ENCODE data around the gene ENOX1. TPM values are rescaled to one million over a fixed set of nuclear protein-coding genes. Genes with fewer than 3 reads are reported as not detected.

ENOX1 gene
- total RNA-seq, 2 donors from 2014 or later, result 1.3 to 2.4 TPM

DNA sequence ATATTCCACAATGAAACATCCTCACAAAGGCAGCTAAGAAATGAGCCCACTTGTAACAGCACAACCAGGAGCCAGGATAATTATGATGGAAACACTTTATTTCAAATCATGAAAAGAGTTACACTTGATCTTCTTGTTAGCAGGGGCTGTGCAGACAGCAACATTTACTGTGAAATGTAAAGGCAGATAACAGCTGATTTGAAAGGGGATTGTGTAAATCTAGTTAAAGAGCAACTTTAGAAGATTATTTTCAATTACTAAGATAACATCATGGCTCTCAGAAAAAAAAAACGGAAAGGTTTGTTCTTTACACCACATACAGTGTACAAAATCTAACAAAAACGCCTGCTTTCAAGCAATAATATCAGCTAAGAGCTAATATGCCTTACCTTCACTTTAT is 22.4 kb downstream of the ENOX1 start:
- Histone ChIP-seq H3K27me3 (no peaks in the 10 kb centered on the region), H3K36me3 (no peaks in the 10 kb centered on the region), H3K4me3 (no peak overlapping the region), H3K9me3 (no peaks in the 10 kb centered on the region), H3K27ac (no peak overlapping the region), H3K4me1 (peaks cover 0 to 19% of the 10 kb centered on the region in 2 donors)
- no peak for DNase-seq (ENCODE audit: low spot score)
- TF ChIP-seq, protein P1, sequence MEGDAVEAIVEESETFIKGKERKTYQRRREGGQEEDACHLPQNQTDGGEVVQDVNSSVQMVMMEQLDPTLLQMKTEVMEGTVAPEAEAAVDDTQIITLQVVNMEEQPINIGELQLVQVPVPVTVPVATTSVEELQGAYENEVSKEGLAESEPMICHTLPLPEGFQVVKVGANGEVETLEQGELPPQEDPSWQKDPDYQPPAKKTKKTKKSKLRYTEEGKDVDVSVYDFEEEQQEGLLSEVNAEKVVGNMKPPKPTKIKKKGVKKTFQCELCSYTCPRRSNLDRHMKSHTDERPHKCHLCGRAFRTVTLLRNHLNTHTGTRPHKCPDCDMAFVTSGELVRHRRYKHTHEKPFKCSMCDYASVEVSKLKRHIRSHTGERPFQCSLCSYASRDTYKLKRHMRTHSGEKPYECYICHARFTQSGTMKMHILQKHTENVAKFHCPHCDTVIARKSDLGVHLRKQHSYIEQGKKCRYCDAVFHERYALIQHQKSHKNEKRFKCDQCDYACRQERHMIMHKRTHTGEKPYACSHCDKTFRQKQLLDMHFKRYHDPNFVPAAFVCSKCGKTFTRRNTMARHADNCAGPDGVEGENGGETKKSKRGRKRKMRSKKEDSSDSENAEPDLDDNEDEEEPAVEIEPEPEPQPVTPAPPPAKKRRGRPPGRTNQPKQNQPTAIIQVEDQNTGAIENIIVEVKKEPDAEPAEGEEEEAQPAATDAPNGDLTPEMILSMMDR (IDR thresholded peaks at IDR 0.05), result no peak

DNA sequence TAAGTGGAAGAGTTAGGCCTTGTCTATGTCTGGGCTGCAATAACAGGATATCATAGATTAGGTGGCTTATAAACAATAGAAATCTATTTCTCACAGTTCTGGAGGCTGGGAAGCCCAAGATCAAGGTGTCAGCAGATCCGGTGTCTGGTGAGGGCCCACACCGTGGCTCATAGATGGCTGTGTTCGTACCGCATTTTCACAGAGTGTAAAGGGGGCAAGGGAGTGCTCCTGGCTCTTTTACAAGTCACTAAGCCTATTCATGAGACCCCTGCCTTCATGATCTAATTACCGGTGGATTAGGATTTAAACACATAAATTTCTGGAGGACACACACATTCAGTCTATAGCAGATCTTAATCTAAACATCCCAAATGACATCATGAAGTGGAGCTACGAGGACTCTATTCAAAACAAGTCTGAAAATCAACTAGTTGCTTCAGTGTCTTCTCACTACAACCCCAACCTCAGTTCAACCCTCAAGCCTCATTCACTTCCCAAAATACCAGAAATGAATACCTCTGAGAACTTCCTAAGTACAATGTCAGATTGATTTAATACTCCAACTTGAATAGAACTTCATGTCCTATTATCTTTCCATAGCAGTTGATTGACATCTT is 23.5 kb downstream of the ENOX1 start:
- Histone ChIP-seq H3K27ac (no peak overlapping the region), H3K4me3 (no peak overlapping the region), H3K27me3 (no peaks in the 10 kb centered on the region), H3K4me1 (peaks cover 0 to 19% of the 10 kb centered on the region in 2 donors), H3K36me3 (no peaks in the 10 kb centered on the region), H3K9me3 (no peaks in the 10 kb centered on the region)
- DNase-seq (ENCODE audit: low spot score), result no peak
- TF ChIP-seq, protein P1 (IDR thresholded peaks at IDR 0.05), result no peak

DNA sequence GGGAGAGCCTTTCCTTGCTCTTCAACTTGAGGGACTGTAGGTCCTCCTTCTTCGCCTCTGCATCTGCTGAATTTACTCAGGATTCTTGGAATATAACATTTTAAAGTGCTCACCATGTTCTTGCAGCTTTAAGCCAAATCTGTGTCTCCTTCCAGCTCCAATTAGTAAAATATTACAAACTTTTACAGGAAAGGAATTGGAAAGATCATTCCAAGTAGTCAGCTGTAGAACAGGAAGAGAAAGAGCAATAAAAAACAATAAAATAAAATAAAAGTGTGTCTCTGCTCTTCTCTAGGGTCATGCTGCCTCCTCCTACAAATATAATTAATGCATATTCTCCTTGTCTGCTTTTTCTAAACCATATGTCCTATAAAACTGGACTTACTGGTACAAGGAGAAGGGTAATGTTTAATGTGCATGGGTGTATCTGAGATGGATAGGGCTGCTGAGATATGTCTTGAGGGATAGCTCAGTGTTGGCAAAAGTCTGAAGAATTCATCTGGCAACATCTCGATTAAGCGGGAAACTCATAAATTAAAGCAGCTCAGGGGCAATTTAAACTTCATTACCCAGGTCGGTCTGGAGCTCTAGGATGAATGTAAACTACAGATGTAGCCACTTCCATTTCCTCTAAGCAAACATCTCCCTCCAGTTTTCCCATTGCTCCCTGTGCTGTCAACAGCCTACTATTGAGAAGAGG is 25.0 kb downstream of the ENOX1 start:
- TF ChIP-seq, protein P1 (IDR thresholded peaks at IDR 0.05), result no peak
- H3K36me3 ChIP-seq, result no peaks in the 10 kb centered on the region
- peaks cover 0 to 6% of the 10 kb centered on the region in 2 donors for H3K4me1 ChIP-seq
- H3K9me3 ChIP-seq, result no peaks in the 10 kb centered on the region
- H3K27ac ChIP-seq, result no peak overlapping the region
- H3K4me3 ChIP-seq, result no peak overlapping the region
- no peak for DNase-seq (ENCODE audit: low spot score)
- H3K27me3 ChIP-seq, result no peaks in the 10 kb centered on the region

DNA sequence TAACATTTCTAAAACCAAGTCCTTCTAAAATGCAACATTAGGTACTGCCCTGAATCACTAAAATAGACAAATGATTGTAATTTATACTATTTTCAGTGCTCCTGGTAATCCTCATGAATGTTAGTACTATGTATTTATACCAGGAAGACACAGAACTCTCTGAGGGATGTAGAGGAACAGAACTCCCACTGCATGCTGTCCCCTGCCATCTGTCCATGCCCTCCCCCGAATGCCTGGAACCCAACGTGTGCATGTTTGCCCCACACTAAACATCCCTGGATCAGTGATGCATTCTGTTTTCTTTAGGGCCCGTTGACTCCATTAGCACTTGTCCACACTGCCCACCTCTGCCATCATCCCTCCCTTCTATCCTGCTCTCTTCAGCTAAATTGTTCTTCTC is 26.5 kb downstream of the ENOX1 start:
- Histone ChIP-seq H3K4me3 (no peak overlapping the region), H3K27me3 (no peaks in the 10 kb centered on the region), H3K36me3 (no peaks in the 10 kb centered on the region), H3K4me1 (no peaks in the 10 kb centered on the region), H3K9me3 (no peaks in the 10 kb centered on the region), H3K27ac (no peak overlapping the region)
- no peak for DNase-seq (ENCODE audit: low spot score)
- TF ChIP-seq, protein P1 (IDR thresholded peaks at IDR 0.05), result no peak

DNA sequence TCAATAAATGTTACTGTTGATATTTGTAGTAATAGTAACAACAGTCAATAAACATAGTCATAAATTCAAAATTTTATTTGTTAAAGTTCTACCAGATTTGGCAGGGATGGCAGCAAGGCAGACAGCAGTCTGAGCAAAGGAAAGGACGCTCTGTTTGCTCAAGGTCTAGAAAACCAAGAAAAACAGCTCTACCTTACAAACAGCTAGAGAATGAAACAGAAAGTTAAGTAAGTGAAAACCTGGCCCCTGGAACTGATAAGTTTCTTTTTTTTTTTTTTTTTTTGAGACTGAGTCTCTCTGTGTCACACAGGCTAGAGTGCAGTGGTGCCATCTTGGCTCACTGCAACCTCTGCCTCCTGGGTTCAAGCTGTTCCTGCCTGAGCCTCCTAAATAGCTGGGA is 27.9 kb downstream of the ENOX1 start:
- no peaks in the 10 kb centered on the region for H3K4me1 ChIP-seq
- TF ChIP-seq, protein P1 (IDR thresholded peaks at IDR 0.05), result no peak
- no peaks in the 10 kb centered on the region for H3K27me3 ChIP-seq
- no peaks in the 10 kb centered on the region for H3K36me3 ChIP-seq
- no peaks in the 10 kb centered on the region for H3K9me3 ChIP-seq
- H3K4me3 ChIP-seq, result no peak overlapping the region
- no peak for DNase-seq (ENCODE audit: low spot score)
- no peak overlapping the region for H3K27ac ChIP-seq
